GM12891 (cell line): ENCODE data around the gene CSGALNACT2.

Experiments used
- DNase-seq: peaks from one replicate; pipeline ENCODE4 v3.0.0; 2011; ENCODE audit warnings: low spot score; ENCODE audit not compliant: insufficient read length
- FAIRE-seq: peaks from 2 replicates; lab custom pipeline; 2011; peaks lifted over from hg19 to GRCh38; lab: Jason Lieb, UNC
- PAX5 ChIP-seq: IDR thresholded peaks from 2 replicates; pipeline ENCODE4 v1.6.1; 2011; ENCODE audit warnings: low read length, moderate library complexity, mild to moderate bottlenecking; ENCODE audit not compliant: insufficient read depth, severe bottlenecking
- POLR2A ChIP-seq: IDR thresholded peaks from 2 replicates; pipeline ENCODE4 v1.6.1; 2011; ENCODE audit warnings: low read depth, low read length, control low read depth
- POLR2AphosphoS5 ChIP-seq: IDR thresholded peaks from 2 replicates; pipeline ENCODE4 v1.6.1; 2011; ENCODE audit warnings: low read depth, low read length, control low read depth
- POU2F2 ChIP-seq: IDR thresholded peaks from 2 replicates; pipeline ENCODE4 v1.6.1; 2011; ENCODE audit warnings: low read depth, mild to moderate bottlenecking, control low read depth, low read length, moderate library complexity
- SPI1 ChIP-seq: IDR thresholded peaks from 2 replicates; pipeline ENCODE4 v1.6.1; 2011; ENCODE audit warnings: low read depth, low read length, control low read depth
- TAF1 ChIP-seq: IDR thresholded peaks from 2 replicates; pipeline ENCODE4 v1.6.1; 2011; ENCODE audit warnings: low read depth, low read length, control low read depth

CSGALNACT2 gene

GRCh38 chr10:43099928-43100327 is 38.3 kb upstream of the CSGALNACT2 start:
- DNase-seq (no peak), FAIRE-seq (no peak)
- TF ChIP-seq POU2F2: no peak
- TF ChIP-seq PAX5: no peak
- TF ChIP-seq POLR2AphosphoS5: no peak
- TF ChIP-seq SPI1: no peak
- no peak for TF ChIP-seq TAF1
- TF ChIP-seq POLR2A: no peak

DNA sequence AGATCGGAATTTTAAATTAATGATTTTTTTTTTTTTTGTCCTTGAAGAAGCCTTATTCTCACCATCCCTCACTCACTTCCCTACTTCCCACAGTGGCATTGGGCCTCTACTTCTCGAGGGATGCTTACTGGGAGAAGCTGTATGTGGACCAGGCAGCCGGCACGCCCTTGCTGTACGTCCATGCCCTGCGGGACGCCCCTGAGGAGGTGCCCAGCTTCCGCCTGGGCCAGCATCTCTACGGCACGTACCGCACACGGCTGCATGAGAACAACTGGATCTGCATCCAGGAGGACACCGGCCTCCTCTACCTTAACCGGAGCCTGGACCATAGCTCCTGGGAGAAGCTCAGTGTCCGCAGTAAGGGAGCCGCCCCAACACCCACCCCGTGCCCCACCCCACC is 37.9 kb upstream of the CSGALNACT2 start:
- TF ChIP-seq POU2F2: no peak
- no peak for TF ChIP-seq POLR2A
- TF ChIP-seq TAF1: no peak
- TF ChIP-seq POLR2AphosphoS5: no peak
- TF ChIP-seq SPI1: no peak
- TF ChIP-seq PAX5: no peak
- FAIRE-seq (no peak), DNase-seq (no peak)

GRCh38 chr10:43102063-43102828 is 36.0 kb upstream of the CSGALNACT2 start:
- no peak for TF ChIP-seq POLR2A
- TF ChIP-seq POU2F2: no peak
- FAIRE-seq (no peak), DNase-seq (no peak)

GRCh38 chr10:43105102-43105955 is 32.9 kb upstream of the CSGALNACT2 start:
- TF ChIP-seq POLR2AphosphoS5 (no peak), PAX5 (peak; percentile 2)
- peak; percentile 98 for FAIRE-seq
- peak; percentile 95 for DNase-seq

DNA sequence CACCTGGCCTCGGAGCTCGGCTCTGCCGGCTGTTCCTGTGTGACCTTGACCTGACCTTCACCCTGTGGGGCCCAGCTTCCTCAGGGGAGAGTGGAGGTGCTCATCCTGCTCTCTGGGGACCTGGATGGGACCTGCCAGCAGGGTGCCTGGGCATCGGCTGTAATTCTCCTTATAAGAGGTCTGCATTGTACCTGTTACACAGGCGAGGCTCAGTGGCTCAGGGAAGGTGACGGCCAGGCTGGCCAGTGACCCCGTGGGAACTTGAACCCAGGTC is 32.4 kb upstream of the CSGALNACT2 start:
- no peak for FAIRE-seq
- no peak for DNase-seq
- no peak for TF ChIP-seq PAX5
- TF ChIP-seq TAF1: no peak
- TF ChIP-seq POU2F2: no peak
- no peak for TF ChIP-seq POLR2AphosphoS5

- no peak for DNase-seq
- FAIRE-seq: no peak
- no peak for TF ChIP-seq POLR2AphosphoS5
- no peak for TF ChIP-seq PAX5
- TF ChIP-seq SPI1: no peak
These were observed 31.8 kb upstream of the CSGALNACT2 start for GRCh38 chr10:43106256-43107091.

DNA sequence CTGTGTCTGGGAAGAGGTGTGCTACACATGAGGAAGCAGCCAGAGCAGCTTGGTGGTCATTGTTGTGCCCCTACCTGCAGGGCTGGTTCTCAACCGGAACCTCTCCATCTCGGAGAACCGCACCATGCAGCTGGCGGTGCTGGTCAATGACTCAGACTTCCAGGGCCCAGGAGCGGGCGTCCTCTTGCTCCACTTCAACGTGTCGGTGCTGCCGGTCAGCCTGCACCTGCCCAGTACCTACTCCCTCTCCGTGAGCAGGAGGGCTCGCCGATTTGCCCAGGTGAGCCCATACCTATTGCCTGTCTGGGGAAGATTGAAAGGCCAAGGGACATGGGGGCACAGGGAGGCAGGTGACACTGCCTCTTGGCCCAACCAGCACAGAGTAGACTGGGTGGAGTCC is 29.3 kb upstream of the CSGALNACT2 start:
- FAIRE-seq: no peak
- TF ChIP-seq SPI1: no peak
- no peak for TF ChIP-seq TAF1
- TF ChIP-seq POU2F2: no peak
- TF ChIP-seq PAX5: no peak
- TF ChIP-seq POLR2A: no peak
- TF ChIP-seq POLR2AphosphoS5: no peak
- no peak for DNase-seq

DNA sequence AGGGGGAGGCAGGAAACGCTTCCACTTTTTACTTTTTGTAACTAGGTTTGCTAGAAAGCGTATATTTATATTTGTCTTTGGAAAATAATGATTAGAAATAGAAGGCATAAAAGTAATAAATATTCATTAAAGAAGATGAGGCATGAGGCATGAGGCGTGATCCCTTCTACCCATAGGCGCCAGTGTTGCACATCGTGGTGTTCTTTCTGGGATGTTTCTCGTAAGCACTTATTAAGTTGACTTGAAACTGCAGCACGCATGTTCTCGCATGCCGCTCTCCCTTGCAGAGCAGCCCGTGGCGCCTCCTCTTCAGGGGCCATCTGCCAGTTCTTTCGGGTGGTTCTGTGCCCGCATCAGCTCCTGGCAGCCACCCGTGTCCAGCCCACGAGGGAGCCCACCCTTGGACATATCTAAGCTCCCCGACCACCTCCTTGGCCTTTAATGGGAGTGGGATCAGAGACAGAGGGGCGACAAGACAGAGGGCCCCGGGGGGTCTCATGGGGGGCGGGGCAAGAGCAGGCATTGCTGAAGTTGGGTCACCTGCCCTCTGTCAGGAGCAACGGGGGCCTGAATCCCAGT is 28.5 kb upstream of the CSGALNACT2 start:
- FAIRE-seq (no peak), DNase-seq (no peak)
- no peak for TF ChIP-seq TAF1
- TF ChIP-seq POLR2AphosphoS5: no peak
- no peak for TF ChIP-seq POU2F2
- no peak for TF ChIP-seq PAX5
- TF ChIP-seq POLR2A: no peak
- no peak for TF ChIP-seq SPI1

- FAIRE-seq (no peak), DNase-seq (no peak)
- TF ChIP-seq POU2F2: no peak
- no peak for TF ChIP-seq SPI1
- TF ChIP-seq POLR2AphosphoS5: no peak
- no peak for TF ChIP-seq TAF1
- no peak for TF ChIP-seq POLR2A
- no peak for TF ChIP-seq PAX5
These were observed 27.7 kb upstream of the CSGALNACT2 start for GRCh38 chr10:43110338-43111071.

- TF ChIP-seq POLR2A (no peak), SPI1 (no peak), PAX5 (no peak), POU2F2 (no peak), POLR2AphosphoS5 (no peak), TAF1 (no peak)
- no peak for FAIRE-seq
- DNase-seq: no peak
These were observed 27.1 kb upstream of the CSGALNACT2 start for GRCh38 chr10:43111101-43111500.
